GM21717 (cell line): ENCODE measurements around the gene PRPF40B.

ENCODE experiments used
- ATAC-seq: cut with Tn5 transposase; IDR thresholded peaks from one replicate; pipeline ENCODE4 v1.9.1; 2021; ENCODE audit warnings: mild to moderate bottlenecking, moderate library complexity; ENCODE audit not compliant: unreplicated experiment

The PRPF40B gene

DNA sequence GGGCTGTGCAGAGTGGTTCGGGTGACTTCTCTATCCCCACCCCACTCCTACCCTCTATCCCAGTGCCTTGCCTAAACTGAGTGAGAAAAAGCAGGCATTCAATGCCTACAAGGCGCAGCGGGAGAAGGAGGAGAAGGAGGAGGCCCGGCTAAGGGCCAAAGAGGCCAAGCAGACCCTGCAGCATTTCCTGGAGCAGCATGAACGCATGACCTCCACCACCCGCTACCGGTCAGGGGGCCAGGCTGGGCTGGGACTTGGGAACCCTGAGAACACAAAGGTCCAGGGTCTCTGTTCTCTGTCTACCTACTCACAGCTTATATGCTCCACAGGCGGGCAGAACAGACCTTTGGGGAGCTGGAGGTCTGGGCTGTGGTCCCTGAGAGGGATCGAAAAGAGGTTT is 11.7 kb downstream of the PRPF40B start:
- ATAC-seq, result no peak

- no peak for ATAC-seq
Observed at GRCh38 chr12:49635656-49636055, 12.3 kb downstream of the PRPF40B start.

GRCh38 chr12:49636574-49636973 is 13.2 kb downstream of the PRPF40B start:
- no peak for ATAC-seq

DNA sequence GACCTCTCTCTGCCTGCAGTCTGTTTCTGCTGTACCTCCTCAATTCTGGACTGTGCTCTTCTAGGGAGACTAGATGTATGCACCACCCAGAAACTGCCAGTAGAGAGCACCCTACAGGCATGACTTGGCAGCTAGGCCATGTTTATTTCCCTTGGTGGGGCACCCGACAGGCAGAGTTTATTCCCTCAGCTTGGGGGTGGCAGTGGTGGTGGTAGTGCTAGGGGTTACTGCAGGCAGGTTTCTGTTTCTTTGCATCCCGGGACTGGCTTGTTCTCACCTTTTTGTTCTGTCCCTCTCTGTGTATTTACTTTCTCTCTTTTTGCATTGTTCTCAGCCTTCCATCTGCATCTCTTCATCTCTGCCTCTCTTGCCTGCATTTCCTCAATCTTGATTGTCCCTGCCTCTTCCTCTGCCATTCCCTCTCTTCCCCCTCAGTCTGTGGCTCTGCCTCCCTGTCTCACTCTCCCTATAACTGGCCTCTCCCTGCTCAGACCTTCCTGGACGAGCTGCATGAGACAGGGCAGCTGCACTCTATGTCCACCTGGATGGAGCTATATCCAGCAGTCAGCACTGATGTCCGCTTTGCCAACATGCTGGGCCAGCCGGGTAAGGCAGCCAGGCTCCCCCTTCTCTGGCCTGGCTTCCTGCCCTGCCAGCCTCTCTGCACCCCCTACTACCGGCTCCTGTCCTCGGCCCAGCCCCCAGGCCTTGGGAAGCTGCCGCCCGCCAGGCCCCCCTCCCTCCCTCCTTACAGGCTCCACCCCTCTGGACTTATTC is 13.8 kb downstream of the PRPF40B start:
- ATAC-seq, result no peak

DNA sequence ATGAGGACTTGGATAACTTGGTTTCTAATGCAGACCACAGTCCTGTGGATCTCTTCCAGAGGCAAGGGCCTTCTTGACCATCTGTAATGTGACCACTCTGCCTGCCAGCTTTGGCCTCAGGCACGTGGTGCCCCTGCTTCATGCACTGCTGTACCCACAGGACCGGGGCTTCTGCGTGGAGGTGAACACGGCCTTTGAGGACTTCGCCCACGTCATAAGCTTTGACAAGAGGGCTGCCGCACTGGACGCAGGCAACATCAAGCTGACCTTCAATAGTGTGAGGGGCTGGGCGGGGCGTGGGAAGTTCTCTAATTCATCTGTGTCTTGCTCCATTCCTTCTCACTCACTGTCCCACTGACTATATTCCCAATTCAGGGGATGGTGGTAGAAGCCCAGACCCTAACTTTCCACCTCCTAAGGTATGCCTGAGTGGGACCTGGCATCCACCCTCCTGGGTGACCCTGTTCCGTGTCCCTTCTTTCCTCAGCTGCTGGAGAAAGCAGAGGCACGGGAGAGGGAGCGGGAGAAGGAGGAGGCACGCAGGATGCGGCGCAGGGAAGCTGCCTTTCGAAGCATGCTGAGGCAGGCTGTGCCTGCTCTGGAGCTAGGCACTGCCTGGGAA is 18.5 kb downstream of the PRPF40B start:
- no peak for ATAC-seq

DNA sequence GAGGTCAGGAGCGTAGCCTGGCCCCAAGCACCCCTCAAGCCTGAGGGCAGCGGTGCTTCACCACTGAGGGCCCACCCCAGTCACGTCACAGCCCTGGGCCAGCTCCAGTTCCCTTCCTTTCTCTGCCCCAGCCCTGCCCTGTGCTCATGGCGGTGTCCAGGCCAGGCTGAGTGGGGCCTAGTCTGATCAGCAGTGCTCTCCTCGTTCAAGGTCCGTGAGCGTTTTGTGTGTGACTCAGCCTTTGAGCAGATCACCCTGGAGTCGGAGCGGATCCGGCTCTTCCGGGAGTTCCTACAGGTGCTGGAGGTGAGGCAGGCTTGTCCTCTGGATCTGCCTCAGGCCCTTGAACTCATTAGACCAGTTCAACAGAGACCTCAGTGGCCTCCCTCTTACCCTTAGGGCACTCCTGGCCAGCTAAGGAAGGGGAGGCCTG is 19.0 kb downstream of the PRPF40B start:
- no peak for ATAC-seq

DNA sequence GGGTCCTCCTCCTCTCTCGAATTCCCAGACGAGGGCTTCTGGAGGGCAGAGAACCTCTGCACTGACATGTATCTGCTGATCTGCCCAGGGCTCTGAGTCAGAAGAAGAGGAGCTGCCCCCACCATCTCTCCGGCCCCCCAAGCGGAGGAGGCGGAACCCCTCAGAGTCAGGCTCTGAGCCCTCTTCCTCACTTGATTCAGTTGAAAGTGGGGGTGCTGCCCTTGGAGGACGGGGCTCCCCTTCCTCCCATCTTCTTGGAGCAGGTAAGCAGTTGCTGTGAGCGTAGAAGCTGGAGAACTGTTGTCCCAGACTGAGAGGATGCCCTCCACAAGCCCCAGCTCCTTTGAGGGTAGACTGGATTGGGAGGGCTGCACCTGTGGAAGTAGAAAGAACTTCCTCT is 19.8 kb downstream of the PRPF40B start:
- no peak for ATAC-seq

GRCh38 chr12:49643961-49644619 is 20.7 kb downstream of the PRPF40B start:
- ATAC-seq, result no peak

GRCh38 chr12:49644620-49644994 is 21.2 kb downstream of the PRPF40B start:
- ATAC-seq, result no peak

GRCh38 chr12:49645146-49646039 is 22.0 kb downstream of the PRPF40B start:
- no peak for ATAC-seq

GRCh38 chr12:49646331-49646830 is 23.0 kb downstream of the PRPF40B start:
- ATAC-seq, result no peak

- ATAC-seq, result no peak
Observed at GRCh38 chr12:49646871-49647654, 23.7 kb downstream of the PRPF40B start.

DNA sequence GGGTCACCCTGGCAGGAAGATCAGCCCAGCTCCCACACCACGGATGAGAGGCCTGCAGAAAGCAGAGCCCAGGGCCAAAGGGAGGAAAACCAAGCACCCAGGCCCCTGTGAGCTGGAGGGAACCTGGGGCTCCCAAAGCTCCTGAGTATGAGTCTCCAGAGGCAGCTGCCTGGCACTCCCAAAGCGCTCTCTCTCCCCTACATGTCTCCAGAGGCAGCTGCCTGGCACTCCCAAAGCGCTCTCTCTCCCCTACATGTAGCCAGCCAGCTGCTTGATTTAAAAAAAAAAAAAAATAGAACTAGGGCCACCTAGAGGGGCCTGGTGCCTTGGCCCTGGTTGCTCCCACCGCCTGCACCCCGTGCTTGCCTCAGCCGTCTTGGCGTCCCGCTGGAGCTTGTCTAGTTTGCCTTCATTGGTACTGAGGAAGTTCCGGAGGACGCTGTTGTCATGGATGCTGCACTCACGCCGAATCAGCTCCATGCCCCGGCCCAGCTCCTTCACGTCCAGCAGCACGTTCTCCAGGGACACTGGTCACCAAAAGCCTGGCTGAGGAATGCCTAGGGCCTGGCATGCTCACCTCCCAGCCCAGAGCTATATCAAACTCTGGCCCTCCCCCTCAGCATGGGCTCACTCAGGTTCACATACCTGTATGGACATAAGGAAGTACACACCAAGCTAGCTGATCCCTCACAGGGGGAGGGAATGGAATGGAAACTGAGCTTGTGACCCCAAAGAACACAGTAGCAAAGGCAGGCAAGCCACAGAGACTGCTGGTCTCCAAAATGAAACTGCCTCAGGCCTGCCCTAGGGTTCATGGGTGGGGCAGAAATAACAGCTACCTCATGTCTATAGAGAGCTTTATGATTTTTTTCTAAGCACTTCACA is 24.7 kb downstream of the PRPF40B start:
- no peak for ATAC-seq

DNA sequence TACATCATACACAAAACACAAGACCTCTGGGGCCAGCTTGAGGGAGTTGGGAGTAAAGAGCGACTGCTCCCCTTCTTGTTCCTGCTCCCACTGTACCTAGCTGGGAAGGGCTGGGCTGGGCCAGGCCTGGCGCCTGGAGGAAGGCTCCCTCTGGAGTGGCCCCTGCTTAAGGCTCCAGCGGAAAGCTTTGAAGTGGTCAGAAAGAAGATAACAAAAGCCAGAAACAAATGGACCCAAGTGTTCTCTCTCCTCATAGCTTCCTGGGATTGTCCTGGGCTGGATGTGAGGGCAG is 25.3 kb downstream of the PRPF40B start:
- ATAC-seq, result no peak

GRCh38 chr12:49649445-49649844 is 26.1 kb downstream of the PRPF40B start:
- ATAC-seq, result no peak

- ATAC-seq, result no peak
Observed at GRCh38 chr12:49649892-49650291, 26.5 kb downstream of the PRPF40B start.

DNA sequence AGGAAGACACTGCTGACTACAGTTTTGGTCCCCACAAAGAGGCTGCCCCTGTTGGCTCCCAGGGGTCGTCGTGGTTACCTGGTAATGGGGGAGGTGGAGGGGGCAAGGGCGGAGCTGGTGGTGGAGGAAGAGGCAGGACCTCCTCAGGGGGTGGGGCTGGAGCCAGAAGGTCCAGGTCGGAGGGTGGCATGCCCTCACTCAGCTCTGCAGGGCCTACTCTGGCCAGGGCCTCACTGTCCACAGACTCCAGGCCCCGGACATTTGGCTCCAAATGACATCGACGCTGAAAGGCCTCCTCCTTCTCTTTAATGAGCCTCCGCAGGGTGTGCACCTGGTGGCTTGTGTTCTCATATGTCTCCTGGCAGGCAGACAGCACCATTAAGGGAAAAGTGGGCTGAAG is 28.5 kb downstream of the PRPF40B start:
- no peak for ATAC-seq

DNA sequence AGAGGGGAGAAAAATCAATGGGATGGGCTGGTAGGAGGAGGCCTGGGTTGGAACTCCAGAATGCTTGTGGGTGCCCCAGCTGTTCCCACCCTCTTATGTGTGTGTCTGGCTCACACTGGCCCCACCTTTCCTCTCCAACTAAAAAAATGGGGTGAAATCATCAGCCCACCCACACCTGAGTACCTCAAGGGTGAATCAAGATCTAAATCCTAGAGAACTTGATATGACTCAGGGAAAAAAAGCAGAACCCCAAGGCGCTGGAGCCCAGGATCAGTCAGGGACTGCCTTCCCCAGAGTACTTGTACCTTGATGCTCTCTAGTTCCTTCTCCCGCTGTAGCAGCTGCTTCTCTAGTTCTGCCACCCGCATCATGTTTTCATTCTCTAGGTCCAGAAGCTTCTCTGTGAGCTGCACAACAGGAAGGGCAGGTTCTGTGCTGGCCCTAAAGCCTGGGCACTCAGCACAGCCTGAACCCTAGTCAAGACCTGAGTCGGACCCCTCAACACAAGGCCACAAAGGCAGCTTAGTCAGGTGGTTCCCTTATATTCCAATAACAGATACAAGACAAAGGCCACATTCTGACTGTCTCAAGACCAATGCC is 29.7 kb downstream of the PRPF40B start:
- no peak for ATAC-seq

- no peak for ATAC-seq
Observed at GRCh38 chr12:49654715-49655114, 31.4 kb downstream of the PRPF40B start.
